ENCODE data around the gene PRICKLE1.

PRICKLE1 gene

DNA sequence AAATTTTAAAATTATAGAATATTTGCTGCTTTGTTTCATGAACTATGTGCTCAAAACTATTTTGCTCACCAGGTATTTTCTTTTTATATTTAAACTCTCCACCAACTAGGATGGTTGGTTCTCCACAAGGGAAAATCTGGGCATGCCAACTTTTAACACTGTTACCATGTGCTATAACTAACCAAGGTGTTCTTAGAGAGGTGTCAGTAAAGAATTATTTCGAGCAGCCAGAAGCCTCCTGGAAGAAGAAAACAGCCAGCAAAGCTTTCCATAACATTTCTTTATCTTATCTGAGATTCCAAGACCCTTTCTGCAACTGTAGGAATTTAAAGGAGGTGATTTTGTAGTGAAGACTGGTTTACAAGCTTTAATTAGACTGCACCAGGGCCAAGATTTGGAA lies 97.3 kb downstream of the PRICKLE1 start:
- DNase-seq (ENCODE audit: low read depth in 2 of 2): no peak

GRCh38 chr12:42490261-42490842 lies 99.2 kb downstream of the PRICKLE1 start:
- DNase-seq (ENCODE audit: low read depth in 2 of 2): no peak

- DNase-seq (ENCODE audit: low read depth in 2 of 2): no peak
Measured at GRCh38 chr12:42486407-42486806, 103.1 kb downstream of the PRICKLE1 start.

GRCh38 chr12:42485823-42486222 lies 103.7 kb downstream of the PRICKLE1 start:
- DNase-seq (ENCODE audit: low read depth in 2 of 2): no peak

DNA sequence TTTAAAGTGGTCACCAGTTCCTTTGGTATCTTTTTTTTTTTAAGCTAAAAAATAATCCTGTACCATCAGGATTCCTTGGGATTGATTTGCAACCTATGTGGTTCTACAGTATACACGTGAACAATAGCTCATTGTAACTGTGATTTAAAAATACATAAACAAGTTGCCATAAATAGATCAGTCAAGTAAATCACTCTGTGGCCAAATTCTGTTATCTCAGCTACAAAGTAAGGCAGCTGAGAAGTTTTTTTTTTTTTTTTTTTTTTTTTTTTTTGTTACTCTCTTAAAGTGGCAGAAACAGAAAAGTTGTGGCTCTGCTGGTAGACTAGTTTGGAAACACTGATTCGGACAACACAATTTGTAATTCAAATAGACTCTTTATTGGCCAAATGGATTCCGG lies 104.5 kb downstream of the PRICKLE1 start:
- no peak for DNase-seq (ENCODE audit: low read depth in 2 of 2)

- DNase-seq (ENCODE audit: low read depth in 2 of 2): no peak
Measured at GRCh38 chr12:42483521-42483790, 106.1 kb downstream of the PRICKLE1 start.

- no peak for DNase-seq (ENCODE audit: low read depth in 2 of 2)
Measured at GRCh38 chr12:42482748-42483520, 106.6 kb downstream of the PRICKLE1 start.

DNA sequence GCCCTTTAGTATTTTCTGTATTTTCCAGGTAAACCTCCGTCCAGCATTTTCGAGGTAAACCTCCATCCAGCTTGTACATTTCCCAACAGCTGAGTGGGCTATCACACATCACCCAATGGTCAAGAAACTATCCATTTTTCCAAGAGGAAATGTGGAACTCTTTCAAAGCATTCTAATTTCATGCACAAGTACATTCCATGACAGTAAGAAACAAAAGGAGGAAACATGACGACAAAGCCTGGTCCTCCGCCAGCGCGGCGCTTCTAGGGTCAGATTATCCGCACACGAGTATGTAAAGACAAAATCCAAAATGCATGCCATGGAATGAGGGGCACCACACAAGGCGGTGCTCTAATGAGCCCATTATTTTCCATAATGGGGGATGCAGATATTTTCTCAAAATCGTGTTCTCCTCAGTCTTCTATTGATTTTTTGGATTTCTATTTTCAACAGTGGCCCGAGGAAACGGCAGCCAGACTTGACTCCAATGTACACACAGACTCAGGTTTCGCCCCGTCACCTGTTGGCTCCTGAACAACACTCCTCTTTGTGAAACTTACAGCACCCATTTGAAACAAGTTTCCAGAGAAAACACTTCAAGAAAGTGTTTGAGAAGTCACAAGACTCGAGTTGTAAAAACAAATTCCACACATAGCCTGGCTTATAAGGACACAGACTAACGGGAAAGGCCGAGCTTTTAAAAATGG lies 107.4 kb downstream of the PRICKLE1 start:
- DNase-seq (ENCODE audit: low read depth in 2 of 2): no peak

GRCh38 chr12:42481368-42481767 lies 108.2 kb downstream of the PRICKLE1 start:
- no peak for DNase-seq (ENCODE audit: low read depth in 2 of 2)

GRCh38 chr12:42477941-42478340 lies 111.6 kb downstream of the PRICKLE1 start:
- DNase-seq (ENCODE audit: low read depth in 2 of 2): no peak

DNA sequence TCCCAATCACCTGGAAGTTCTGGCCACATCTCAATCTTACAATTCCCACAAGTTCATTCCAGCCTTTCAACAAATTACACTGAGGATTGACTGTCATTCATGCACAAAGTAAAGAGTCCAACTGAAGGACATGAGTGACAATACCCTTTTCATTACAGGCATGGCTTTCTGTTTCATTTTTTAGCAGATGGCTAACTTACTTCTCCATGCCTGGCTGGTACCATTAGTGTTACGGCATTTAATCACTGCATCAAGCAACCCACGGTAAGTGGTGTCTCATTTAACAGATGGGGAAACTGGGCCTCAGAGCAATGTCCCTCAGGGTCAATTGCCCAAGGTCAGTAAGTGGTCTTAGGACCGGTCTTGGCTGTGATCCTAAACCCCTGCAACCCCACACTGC lies 114.4 kb downstream of the PRICKLE1 start:
- DNase-seq (ENCODE audit: low read depth in 2 of 2): no peak

DNA sequence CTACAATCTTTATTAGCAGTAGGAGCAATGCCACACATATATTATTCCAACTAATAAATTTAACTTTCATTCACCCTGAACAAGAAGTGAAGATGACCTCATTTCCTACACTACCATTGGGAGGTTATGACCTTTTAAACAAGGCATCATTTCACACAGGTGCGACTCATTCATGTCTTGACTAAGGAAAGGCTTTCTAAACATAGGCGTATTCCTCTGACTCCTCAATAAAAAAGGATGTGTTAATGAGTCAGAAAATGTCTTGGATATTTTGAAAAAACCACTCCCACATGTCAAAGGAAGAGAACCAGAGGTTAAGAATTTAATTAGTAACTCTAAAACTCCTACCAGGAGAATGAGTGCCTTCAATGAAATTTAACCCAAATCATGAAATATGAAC lies 115.2 kb downstream of the PRICKLE1 start:
- DNase-seq (ENCODE audit: low read depth in 2 of 2): no peak

DNA sequence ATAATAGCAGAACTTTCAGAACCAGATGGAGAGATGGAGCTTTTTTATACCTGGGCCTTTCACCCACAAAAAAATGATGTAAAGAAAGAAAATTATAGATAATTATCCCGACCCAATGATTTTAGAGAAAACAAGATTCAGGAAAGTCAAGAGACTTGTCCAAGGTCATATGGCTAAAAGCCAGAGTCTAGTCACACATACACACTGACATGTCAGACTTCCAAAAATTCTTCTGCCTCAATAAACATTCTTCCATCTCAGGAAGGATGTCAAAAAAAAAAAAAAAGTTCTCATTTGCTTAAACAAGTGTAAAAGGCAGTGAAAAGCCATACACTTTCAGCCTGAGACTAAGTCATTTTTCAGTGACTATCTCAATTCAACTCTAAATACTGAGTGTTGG lies 116.0 kb downstream of the PRICKLE1 start:
- DNase-seq (ENCODE audit: low read depth in 2 of 2): no peak

- DNase-seq (ENCODE audit: low read depth in 2 of 2): no peak
Measured at GRCh38 chr12:42473130-42473529, 116.4 kb downstream of the PRICKLE1 start.

- DNase-seq (ENCODE audit: low read depth in 2 of 2): no peak
Measured at GRCh38 chr12:42472376-42472775, 117.2 kb downstream of the PRICKLE1 start.

GRCh38 chr12:42469355-42470175 lies 120.0 kb downstream of the PRICKLE1 start:
- DNase-seq (ENCODE audit: low read depth in 2 of 2): no peak

DNA sequence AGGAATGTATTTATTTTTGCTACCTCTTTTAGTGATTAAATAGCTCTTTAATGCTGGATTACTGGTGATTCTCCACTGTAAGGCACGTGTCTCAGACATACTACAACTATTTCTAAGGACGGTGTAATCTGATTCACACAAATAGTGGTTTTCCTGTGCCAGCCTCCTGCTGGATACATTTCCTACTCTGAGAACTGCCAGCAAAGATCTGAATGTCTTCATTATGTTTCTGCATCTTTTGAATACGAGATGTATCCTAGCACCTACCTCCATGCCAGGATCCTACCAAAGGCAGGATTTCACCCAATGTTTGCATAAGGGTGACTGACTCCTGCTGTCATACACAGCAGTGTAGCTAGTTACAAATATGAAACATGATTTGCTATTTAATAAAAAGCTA lies 120.6 kb downstream of the PRICKLE1 start:
- no peak for DNase-seq (ENCODE audit: low read depth in 2 of 2)

DNA sequence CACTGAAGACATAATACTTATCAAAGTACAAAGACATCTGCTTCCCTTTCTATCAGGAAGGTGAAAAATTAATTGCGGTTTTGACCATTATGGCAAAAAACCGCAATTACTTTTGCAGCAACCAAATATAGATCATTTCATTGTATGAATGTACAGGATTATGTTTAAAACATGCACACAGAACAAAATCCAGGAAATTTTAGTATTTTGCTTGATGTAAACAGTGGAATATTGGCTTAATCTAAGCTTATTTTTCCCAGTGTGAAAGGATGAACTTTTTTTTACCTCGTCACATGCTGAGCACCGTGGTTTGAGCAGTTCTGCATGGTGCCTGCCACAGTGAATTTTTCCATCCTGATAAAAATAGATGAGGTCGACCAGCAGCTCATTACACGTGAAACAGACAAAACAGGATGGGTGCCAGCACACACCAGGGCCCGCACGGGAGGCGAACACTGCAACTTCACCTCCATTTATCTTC lies 121.2 kb downstream of the PRICKLE1 start:
- no peak for DNase-seq (ENCODE audit: low read depth in 2 of 2)

GRCh38 chr12:42463671-42464070 lies 125.9 kb downstream of the PRICKLE1 start:
- no peak for DNase-seq (ENCODE audit: low read depth in 2 of 2)

DNA sequence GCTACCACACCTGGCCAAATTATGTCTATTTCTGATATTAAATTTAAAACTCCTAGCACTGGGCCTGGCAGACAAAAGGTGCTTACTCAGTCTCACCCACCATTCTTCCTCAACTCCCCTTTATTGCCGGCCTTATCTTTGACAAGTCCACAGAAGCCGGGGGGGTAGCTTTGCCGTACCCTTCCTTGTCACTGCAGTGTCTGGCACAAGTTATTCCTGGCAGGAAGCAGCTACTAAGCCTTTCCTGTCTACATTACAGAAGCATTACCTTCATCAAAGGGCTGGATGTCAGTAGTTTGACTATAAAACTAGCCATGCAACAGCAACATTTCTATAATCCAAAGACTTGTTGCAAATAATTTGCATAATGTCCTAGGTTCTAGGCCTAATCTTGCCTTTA lies 127.1 kb downstream of the PRICKLE1 start:
- no peak for DNase-seq (ENCODE audit: low read depth in 2 of 2)

DNA sequence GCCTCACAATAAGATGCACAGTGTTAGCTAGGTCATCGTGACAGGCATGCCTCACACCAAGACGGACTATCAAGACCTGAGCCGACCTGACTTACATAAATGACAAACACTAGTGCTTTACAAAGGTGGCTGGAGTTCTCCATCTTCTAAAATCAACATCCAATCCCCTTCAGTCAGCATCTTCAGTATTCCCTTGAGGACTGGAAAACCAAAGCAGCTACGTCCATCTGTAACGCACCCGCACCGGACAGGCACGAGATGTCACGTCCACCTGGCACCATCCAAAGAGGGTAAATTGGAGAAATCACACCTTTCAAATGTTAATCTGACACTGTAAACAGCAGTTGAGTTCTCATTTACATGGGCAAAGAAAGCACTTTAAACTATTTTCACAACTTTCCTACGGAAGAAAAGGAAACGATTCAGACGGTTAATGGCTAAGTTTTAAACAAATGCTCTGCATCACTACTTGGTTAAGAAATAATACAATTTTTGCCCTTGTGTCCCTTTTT lies 130.2 kb downstream of the PRICKLE1 start:
- no peak for DNase-seq (ENCODE audit: low read depth in 2 of 2)

DNA sequence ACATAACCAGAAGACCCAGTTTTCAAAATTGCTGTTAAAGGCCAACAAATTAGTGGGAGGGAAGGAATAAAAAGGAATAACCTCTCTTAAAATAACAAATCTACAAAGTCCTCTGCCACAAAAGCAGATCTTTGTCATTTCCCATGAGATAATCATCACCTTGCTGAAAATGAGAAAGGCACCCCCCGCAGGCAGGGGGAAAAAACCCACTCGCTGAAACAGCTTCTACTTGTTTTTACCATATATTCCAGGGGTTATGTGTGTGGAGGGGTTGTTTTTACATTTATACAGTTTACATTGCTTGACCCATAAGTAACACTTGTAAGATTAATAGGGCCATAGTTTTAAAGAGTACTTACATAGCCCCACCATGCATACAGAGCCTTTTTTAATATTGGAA lies 131.0 kb downstream of the PRICKLE1 start:
- no peak for DNase-seq (ENCODE audit: low read depth in 2 of 2)
